HS-5 (cell line): ENCODE data around the gene KLF6.
A peak's percentile ranks its signal among the peaks of the same experiment; 100 is the strongest.
"Not testable (repeated sequence)": the region's sequence is repeated elsewhere in the genome, so short reads cannot be mapped to it uniquely, and the experiment has no call there.

Experiments used
- DNase-seq: peaks from one replicate; pipeline ENCODE4 v3.0.0-alpha.2; 2012; ENCODE audit warnings: low read depth

KLF6 gene

GRCh38 chr10:3756360-3756740 lies 28.7 kb downstream of the KLF6 start:
- no peak for DNase-seq

GRCh38 chr10:3755440-3756359 lies 29.3 kb downstream of the KLF6 start:
- DNase-seq = no peak

GRCh38 chr10:3754727-3755439 lies 30.1 kb downstream of the KLF6 start:
- no peak for DNase-seq

- no peak for DNase-seq
These were observed 34.2 kb downstream of the KLF6 start for GRCh38 chr10:3750854-3751253.

GRCh38 chr10:3750006-3750816 lies 34.8 kb downstream of the KLF6 start:
- DNase-seq = no peak

- no peak for DNase-seq
These were observed 35.4 kb downstream of the KLF6 start for GRCh38 chr10:3749600-3749999.

GRCh38 chr10:3749011-3749410 lies 36.0 kb downstream of the KLF6 start:
- DNase-seq = no peak

GRCh38 chr10:3748484-3748883 lies 36.5 kb downstream of the KLF6 start:
- DNase-seq = no peak

GRCh38 chr10:3747984-3748383 lies 37.0 kb downstream of the KLF6 start:
- DNase-seq = no peak

- DNase-seq = no peak
These were observed 37.6 kb downstream of the KLF6 start for GRCh38 chr10:3747248-3747960.

GRCh38 chr10:3746634-3747033 lies 38.4 kb downstream of the KLF6 start:
- DNase-seq = no peak

- DNase-seq = no peak
These were observed 39.5 kb downstream of the KLF6 start for GRCh38 chr10:3745521-3745920.

GRCh38 chr10:3741688-3742461 lies 43.1 kb downstream of the KLF6 start:
- DNase-seq = no peak

- peak; percentile 58 for DNase-seq
These were observed 44.7 kb downstream of the KLF6 start for GRCh38 chr10:3740157-3740871.

- DNase-seq = no peak
These were observed 46.1 kb downstream of the KLF6 start for GRCh38 chr10:3738855-3739350.

GRCh38 chr10:3737864-3738263 lies 47.1 kb downstream of the KLF6 start:
- no peak for DNase-seq

GRCh38 chr10:3735175-3735574 lies 49.8 kb downstream of the KLF6 start:
- DNase-seq = no peak

- DNase-seq = no peak
These were observed 50.9 kb downstream of the KLF6 start for GRCh38 chr10:3734111-3734510.

GRCh38 chr10:3732183-3732582 lies 52.8 kb downstream of the KLF6 start:
- DNase-seq = not testable (repeated sequence)

GRCh38 chr10:3729397-3729976 lies 55.5 kb downstream of the KLF6 start:
- no peak for DNase-seq
